Stimulated activated CD4-positive, alpha-beta T cell treated with anti-CD3 and anti-CD28 coated beads, TNF-alpha, amount 100 ng/mL, for 48 hours (primary cell): ENCODE data around the gene CYB5R3.
A peak's percentile ranks its signal among the peaks of the same experiment; 100 is the strongest.
"Not testable (repeated sequence)": the region's sequence is repeated elsewhere in the genome, so short reads cannot be mapped to it uniquely, and the experiment has no call there.

ENCODE experiments used
- DNase-seq, 3 donors: peaks; one replicate each; pipeline ENCODE4 v3.0.0-alpha.2; 2020; ENCODE audit warnings: low read depth in 3 of 3

The CYB5R3 gene

GRCh38 chr22:42678894-42679293, 29.7 kb upstream of the CYB5R3 start:
- DNase-seq: no peak

DNA sequence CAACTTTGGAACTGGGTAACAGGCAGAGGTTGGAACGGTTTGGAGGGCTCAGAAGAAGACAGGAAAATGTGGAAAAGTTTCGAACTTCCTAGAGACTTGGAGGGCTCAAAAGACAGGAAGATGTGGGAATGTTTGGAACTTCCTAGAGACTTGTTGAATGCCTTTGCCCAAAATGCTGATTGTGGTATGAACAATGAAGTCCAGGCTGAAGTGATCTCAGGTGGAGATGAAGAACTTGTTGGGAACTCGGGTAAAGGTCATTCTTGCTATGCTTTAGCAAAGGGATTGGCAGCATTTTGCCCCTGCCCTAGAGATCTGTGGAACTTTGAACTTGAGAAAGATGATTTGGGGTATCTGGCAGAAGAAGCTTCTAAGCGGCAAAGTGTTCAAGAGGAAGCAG, 28.7 kb upstream of the CYB5R3 start:
- DNase-seq: not testable (repeated sequence)

DNA sequence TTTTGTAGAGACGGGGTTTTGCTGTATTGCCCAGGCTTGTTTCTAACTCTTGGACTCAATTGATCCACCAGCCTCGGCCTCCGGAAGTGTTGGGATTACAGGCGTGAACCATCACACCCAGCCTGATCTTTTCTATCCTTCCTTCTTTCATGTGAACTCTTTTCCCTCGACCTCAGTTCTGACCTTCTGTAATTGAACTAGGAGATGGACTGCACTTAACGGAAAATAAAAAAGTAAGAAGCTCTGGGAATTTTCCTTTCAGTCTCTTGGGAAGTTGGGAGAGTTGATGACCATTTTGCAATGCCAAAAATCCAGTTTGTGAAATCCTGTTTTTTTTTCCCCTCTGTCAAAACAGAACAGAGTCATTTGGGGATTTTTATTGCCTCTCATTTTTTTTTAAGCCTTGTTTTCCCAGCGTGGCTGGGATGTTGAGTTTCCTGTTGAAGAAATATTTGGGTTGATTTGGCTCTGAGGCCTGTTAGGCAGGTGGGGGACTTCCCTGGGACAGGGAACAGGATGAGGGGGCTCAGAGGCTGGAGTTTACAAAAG, 26.9 kb upstream of the CYB5R3 start:
- DNase-seq: no peak

GRCh38 chr22:42673898-42674401, 24.8 kb upstream of the CYB5R3 start:
- DNase-seq: no peak

DNA sequence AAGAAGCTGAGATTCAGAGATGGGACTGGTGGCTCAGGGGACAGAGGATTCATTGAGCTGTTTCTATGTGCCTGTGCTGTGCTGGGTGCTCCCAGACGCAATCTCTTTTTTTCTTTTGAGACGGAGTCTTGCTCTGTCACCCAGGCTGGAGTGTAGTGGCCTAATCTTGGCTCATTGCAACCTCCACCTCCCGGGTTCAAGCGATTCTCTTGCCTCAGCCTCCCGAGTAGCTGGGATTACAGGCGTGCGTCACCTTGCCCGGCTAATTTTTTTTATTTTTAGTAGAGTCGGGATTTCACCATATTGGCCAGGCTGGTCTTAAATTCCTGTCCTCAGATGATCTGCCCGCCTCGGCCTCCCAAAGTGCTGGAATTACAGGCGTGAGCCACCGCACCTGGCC, 23.9 kb upstream of the CYB5R3 start:
- DNase-seq: not testable (repeated sequence)

GRCh38 chr22:42670921-42671709, 21.9 kb upstream of the CYB5R3 start:
- no peak for DNase-seq

DNA sequence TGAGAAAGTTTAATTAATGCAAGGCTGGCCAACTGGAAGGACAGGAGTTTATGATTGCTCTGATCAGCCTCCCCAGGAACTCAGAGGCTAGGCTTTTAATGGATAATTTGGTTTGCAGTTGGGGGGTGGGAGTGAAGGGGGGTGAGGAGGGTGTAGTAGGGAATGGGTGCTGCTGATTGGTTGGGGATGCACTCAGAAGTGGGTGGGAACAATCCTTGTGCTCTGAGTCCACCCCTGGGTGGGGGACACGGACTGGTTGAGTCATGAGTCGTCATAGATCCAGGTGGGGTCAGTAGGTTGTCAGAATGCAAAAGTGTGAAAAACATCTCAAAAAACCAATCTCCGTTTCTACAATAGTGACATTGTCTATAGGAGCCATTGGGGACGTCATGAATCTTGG, 20.9 kb upstream of the CYB5R3 start:
- DNase-seq: no peak

- not testable (repeated sequence) for DNase-seq
Observed at GRCh38 chr22:42666393-42666792, 17.2 kb upstream of the CYB5R3 start.

DNA sequence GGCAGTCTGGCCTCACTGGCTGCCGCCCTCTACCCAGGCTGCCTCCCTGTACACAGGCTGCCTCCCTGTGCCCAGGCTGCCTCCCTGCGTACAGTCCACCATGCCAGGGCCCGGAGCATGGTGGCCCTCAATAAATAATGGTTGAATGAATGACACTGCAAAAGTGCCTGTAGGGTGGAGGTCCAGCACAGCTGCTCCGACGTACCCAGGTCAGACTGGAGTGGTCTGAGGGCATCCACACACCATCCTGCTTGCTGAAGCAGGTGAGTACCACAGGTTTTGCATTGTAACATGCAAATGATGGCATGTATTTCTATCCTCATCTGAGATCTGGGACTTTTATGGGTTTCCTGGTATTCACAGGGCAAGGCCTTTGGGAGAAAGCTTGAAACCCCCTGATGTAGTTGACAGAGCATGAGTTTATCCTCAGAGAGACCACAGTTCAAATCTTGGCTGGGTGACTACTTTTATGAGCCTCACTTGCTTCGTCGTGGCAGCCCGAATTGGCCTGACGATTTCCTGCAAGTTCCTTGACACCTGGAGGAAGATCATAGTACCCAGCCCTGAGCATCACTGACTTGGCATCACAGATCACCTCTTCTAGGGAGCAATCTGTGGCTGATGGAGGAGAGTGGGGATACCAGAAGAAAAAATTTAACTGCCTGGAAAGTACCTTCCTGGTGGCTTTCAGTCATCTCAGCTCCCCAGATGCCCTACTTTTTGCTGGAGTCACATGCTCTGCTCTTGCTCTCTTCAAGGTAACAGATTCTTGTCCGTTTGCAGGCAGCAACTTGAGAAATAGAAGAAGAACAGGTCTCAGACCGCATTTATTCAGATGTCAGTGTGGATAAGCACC, 16.0 kb upstream of the CYB5R3 start:
- no peak for DNase-seq

DNA sequence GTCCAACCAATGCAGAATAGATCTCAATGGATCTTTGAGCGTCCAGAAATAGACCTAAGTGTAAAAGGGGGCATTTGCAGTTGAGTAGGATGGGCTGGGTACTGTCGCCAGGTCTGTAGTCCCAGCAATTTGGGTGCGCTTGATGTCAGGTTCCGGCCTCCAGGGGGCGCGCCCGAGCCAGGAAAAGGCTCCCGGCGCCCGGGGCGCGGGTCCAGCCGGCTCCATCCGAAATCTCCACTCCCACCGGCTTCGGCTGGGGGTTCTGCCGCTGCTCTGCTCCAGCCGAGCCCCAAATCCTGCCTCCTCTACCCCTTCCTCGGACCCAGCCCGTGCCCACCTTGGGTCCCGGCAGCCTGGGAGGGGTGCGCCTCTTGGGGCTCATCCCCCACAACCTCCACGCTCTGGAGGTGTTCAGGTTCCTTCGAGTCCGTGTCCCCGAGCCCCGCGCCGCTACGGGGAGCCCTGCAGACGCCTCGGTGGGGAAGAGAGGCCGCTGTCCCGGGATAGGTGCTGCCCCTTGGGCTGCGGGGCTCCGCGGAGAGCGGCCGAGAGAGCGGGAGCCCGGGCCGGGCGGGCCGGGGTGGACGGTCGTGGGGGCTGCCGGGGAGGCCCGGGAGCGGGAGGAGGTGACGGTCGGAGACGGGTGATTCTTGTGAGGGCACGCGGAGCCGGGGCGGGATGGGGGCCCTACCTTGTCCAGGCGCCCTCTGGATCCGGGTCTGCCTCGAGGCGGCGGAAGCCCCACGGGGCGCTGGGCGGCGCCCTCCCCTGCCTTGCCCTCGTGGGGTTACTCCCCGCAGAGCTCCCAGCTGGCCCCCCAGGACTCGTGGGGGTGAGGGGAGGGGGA, 13.0 kb upstream of the CYB5R3 start:
- DNase-seq: peak; percentile 56 to 79 (median 75)

GRCh38 chr22:42656578-42656977, 7.4 kb upstream of the CYB5R3 start:
- no peak for DNase-seq

- DNase-seq: no peak
Observed at GRCh38 chr22:42655693-42656092, 6.5 kb upstream of the CYB5R3 start.

DNA sequence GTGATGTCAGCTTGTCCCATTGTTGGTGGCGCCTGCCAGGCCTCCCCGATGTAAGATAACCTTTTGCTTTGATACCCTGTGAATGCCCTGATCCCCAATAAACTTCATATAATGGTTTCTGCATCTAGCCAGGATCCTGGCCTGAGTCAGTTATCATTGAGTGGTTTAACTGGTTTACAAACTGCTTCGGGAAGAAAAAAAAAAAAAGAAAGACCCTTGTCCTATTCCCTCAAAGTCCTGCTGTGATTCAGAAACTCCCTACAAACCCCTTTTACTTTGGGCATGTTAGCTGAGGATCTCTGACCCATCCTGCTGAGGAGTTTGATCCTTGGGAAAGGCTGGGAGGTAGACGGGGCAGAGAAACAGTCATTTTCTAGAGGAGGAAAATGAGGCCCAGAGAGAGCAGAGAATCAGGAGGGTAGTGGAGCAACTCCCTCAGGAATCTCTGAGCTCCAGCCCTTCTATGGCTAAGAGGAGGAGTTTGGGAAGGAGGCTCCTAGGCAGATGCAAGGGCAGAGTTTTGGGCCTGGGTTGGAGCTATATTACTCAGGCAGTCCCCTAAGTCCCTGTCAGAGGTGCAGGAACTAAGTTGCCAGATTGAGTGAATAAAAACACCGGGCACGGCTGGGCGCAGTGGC, 5.4 kb upstream of the CYB5R3 start:
- DNase-seq: no peak

DNA sequence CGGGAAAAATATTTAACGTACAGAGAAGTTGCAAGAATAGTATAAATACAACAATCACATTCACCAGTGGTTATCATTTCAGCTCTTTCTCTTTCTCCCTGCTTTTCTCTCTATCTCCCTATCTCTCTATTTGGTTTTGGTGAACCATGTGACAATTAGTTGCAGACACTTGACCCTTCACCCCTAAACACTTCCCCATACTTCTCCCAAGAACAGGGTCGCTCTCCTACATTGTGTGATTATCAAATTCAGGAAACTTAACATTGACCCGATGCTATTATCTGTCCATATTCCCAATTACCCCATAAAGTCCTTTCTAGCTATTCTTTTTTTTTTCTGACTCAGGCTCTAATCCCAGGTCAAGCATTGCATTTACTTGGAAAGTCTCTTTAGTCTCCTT, 4.8 kb upstream of the CYB5R3 start:
- DNase-seq: no peak

GRCh38 chr22:42651134-42651533, 1.9 kb upstream of the CYB5R3 start:
- DNase-seq: no peak

DNA sequence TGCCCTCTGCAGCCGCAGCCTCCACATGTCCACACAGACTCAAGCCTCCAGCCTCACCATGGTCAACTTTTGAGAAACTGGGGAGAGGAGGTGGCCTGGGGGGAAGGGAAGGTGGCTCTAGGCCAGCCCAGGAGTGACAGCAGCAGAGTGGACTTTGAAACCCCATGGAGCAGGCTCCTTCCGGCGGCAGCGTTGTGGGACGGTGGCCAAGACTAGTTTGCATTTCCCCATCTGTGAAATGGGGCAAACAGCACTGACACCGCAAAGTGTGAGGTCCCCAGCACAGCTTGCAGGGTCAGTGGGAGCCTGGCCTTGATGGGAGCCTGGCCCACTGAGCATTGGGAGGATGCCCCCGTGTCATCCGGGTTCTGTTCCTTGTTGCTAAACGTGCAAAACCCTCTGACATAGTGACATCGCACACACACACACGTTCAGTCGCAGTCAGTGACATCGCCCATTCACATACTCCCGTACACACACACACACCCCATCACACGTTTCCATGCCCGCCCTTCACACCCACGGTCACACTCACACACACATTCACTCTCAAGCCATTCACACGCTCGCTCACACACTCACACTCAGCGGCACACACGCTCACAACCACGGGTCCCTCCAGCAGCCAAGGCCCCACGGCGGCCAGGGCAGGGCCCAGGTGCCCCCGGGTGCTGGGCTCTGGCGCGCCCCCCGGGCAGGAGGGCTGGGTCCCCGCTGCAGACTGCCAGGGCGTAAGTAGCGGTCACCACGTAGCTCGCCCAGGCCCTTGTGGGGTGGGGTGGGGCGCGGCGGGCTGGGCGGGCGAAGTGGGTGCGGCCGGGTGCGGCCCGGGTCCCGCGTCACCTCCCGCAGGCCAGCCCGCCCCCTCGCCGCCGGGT, 585 bp downstream of the CYB5R3 start:
- peak in 1 of 3 donors; percentile 22 for DNase-seq

DNA sequence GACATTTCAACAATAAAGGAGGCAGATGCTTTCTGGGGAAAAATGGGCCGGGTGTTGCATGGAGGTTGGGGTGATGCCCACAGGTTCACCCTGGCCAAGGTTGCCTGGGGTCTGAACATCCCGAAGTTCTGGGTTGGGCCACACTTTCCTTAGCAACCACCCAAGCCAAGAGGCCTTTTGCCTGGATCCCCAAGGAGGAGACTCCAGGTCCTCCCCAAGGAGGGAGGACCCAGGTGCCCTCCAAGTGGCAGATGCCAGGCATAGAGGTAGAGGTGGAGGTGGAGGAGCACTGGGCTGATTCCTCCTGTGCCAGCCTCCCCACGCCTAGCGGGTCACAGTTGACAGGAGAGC, 1.2 kb downstream of the CYB5R3 start:
- DNase-seq: no peak

GRCh38 chr22:42646569-42647525, 2.3 kb downstream of the CYB5R3 start:
- DNase-seq: no peak
